GM04504 (cell line): Measurements from ENCODE around the gene NUP37.
"Not testable (repeated sequence)": the region's sequence is repeated elsewhere in the genome, so short reads cannot be mapped to it uniquely, and the experiment has no call there.

Experiments
- DNase-seq: peaks from one replicate; pipeline ENCODE4 v3.0.0-alpha.2; 2012; ENCODE audit warnings: low read depth

The NUP37 gene

DNA sequence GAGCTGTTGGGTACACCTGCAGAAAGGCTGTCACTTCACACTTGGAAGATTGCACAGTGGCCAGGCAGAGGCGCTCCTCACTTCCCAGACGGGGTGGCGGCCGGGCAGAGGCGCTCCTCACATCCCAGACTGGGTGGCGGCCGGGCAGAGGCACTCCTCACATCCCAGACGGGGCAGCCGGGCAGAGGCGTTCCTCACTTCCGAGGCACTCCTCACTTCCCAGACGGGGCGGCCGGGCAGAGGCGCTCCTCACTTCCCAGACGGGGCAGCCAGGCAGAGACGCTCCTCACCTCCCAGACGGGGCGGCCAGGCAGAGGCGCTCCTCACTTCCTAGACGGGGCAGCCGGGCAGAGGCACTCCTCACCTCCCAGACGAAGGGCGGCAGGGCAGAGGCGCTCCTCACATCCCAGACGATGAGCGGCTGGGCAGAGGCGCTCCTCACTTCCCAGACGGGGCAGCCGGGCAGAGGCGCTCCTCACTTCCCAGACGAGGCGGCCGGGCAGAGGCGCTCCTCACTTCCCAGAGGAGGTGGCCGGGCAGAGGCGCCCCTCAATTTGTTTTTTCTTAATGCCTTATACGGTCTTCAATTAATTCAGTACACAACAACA is 30.6 kb downstream of the NUP37 start:
- not testable (repeated sequence) for DNase-seq

DNA sequence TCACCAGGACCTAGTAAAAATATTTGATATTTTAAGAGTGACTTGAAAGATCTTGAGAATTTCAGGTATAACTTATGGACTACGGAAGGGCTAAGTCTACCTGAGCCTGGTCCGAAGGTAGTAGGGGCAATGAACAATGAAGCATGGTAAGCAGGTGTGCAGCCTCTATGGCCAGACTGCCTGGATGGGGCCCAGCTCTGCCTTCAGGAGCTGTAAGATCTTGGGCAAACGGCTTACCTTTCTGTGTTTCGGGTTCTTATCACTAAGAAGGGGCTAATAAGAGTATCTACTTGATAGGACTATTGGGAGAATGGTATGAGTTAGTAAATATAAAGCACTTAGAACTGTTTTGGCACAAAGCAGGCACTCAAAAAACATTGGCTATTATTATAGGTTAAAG is 39.1 kb downstream of the NUP37 start:
- DNase-seq = no peak

DNA sequence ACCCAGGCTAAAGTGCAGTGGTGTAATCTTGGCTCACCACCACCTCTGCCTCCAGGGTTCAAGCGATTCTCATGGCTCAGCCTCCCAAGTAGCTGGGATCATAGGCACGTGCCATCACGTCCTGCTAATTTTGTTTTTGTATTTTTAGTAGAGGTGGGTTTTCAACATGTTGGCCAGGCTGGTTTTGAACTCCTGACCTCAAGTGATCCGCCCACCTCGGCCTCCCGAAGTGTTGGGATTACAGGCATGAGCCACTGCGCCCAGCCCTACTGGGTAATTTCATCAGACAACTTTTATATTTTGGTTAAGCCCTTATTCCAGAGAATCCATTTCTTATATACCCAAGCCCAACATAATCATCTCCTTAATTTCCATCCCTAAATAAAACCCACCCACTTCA is 47.8 kb downstream of the NUP37 start:
- not testable (repeated sequence) for DNase-seq

DNA sequence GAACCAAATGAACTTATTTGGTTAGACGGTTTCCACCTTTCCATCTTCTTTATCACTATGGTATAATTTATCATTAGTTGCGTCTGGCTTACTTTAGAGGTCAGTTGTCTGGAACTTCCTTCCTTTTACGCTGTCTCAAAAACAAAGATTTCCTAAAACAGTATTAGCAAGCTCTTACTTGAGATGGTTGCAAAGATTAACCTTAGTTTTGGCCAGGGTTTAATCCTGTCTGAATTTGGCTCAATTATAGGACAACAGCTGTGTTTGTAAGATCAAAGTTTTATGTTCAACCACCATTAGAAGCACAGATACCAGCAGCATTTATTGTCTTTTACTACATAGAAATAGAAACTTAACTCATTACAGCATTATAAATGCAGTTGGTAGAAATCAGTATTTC is 50.2 kb downstream of the NUP37 start:
- DNase-seq = no peak

DNA sequence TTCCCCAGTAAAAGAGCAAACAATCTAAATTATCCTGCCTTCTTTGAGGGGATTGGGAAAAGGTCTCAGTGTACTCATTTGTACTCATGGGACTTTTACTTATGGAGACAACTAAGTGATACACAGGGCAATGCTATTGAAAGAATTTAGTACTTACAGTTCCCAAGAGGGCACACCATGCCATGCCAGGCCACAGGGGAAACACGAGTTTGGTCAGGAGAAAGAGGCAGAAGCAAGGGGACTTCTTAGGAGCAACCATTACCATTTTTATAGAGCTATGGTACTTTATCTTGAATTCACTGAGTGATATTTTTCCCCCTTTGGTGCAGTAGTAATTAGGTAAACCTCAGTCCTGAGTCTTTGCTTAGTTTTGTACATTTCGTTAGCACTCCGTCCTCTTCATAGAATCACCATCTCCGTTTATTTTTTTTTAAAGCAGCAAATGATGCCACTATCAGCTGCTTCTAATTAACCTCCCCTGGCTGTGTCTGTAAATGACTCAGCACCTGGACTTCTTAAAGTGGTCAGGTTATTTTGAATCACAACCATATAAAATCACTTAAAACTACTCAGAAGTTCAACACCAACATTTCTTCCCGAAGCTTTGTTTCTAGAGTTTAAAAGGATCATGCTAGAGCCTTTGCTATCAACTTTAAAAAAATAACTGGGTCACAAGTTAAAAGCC is 52.2 kb downstream of the NUP37 start:
- DNase-seq = peak; percentile 35

DNA sequence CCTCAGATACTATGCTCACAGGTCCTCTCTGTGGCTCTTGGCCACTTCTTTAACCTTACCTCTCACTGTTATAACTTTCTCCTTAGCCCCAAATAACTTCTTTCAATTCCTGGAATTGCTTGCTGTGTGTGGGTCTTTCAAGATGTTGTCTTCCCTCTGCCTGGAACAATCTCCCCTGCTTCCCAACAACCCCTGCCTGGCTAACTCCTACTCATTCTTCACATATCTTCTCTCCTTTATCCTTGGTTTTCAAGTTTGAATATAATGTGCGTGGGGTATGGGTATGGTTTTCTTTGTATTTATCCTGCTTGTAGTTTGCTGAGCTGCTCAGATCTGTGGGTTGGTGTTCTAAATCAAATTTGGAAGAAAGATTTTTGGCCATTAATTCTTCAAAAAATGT is 55.4 kb downstream of the NUP37 start:
- no peak for DNase-seq

DNA sequence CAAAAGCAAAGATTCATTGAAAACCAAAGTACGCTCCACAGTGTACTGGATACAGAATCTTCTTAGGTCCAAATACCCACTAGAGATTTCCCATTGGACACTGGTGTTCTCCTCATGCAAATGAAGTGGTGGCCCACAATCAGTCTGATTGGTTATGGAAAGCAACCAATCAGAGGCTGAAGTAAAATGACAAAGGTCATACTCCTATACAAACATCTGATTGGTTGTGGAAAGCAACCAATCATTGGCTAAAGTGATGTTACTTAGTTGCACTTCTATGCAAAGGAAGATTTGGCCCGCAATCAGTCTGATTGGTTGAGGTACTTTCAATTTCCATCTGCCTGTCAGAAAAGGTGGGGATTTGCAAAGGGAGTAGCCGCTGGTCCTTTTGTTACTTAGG is 56.8 kb downstream of the NUP37 start:
- DNase-seq = no peak

DNA sequence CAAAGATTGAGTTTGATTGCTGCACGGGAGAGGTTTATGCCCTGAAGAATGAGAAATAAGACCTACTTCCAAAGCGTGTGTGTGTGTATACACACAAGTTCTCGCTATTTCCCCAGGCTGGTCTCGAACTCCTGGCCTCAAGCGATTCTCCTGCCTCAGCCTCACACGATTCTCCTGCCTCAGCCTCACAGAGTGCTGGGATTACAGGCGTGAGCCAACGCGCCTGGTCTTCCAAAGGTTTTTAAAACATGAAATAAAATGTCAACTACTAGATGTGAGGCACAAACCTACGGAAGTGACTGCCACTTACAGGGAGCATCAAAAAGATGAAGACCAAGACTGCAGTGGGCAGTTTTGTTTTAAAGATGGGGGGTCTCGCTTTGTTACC is 57.5 kb downstream of the NUP37 start:
- DNase-seq = no peak

DNA sequence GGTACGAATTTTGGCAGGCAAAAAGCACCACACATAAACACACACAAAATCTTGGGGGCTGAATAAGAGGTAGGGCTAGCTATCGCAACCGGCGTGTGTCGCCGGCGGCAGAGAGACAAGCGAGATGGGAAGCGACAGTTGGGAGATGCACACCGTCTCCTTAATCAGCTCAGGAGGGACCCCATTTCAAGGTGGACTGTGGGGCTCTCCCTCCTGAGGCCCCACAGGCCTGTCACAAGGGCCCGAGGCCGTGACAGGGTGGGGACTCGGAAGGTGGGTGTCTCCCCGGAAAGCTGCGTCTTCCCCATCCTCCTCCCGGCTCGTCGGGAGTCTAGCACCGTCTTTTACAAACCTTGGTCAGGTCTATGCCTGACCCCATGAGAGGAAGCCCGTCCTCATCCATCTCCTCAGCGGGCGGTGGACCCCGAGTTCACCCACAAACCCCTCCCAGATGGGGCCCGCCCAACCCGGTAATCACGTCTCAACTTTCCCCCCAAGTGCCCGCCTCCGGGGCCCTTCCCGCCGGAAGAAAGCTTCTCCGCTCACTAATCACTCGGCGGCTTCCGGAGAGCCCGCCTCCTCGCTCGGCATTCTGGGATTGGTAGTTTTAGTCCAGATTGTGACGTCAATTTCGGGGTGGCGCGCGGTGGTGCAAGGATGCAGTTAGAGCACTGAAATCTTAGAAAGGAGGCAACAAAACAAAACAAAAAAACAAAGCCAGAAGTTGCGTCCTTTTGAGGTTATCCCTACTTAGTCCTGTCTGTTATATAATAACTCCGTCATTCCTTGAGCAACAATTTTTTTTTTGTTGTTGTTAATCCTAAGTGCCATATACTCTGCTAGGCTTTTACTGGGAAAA is 58.1 kb downstream of the NUP37 start, which contains the start of gene WASHC3:
Gene WASHC3 (minus strand): TSS at position 432 of the 859 bp plus-strand sequence. CDS start 29 bp downstream, at position 403.
- peak; percentile 87 for DNase-seq

DNA sequence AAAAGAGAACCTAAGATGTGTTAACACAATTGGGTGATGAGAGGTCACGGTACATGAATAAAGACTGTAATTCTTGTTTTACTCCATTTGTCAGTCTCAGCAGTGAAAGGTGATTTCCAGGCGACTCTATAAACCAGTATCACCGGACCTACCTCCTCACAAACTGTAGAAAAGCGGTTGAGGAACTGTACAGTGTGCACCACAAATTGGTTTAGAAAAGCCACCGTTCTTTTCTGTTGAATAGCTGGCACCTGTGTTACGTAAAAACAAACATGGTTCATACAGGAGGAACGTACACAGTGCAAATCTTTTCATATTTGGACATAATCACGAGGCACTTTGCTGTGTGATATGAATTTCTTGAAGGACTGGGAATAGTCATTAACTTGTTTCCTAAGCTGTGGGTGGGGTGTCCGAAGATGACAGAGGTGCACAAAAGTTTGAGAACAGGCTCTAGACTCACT is 58.8 kb downstream of the NUP37 start:
- DNase-seq = no peak

DNA sequence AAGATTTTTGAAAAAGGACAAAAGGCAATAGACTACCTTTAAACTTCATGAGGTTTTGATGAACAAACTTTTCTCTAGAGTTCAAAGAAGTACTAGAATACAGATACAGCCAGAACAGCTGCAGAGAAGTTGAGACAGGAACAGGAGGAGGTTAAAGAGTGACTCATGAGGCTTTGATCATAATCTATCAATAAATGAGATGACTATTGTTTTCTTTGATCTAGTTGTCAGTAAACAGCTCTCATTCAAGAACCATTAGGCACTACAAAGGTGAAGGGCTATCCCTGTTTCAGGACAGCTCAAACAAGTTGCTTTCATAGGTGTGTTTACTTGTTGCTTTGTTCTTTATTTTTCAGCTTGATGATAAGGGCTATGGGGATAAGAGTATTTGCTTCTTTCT is 60.6 kb downstream of the NUP37 start:
- DNase-seq = no peak

DNA sequence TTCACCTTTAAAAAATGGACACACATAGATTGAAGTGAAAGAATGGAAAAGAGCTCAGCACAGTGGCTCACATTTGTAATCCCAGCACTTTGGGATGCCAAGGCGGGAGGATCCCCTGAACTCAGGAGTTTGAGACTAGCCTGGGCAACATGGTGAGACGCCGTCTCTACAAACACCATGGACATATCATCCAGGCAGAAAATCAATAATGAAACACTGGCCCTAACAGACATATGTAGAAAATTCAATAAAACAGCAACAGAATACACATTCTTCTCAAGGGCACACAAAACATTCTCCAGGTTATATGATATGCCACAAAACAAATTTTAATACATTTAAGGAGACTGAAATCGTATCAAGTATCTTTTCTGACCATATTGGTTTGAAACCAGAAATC is 65.6 kb downstream of the NUP37 start:
- DNase-seq = no peak

DNA sequence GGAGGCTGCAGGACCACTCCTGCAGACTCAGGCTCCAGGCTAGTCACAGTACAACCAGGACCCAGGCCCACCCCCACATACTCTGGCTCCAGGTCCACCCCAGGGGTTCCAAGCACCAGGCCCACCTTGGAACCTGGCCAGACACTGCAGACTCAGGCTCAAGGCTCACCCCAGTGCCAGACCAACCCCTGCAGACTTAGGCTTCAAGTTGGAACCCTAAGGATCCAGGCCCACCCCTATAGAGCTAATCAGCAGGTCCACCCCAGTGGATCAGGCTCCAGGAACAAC is 66.9 kb downstream of the NUP37 start:
- DNase-seq = no peak

DNA sequence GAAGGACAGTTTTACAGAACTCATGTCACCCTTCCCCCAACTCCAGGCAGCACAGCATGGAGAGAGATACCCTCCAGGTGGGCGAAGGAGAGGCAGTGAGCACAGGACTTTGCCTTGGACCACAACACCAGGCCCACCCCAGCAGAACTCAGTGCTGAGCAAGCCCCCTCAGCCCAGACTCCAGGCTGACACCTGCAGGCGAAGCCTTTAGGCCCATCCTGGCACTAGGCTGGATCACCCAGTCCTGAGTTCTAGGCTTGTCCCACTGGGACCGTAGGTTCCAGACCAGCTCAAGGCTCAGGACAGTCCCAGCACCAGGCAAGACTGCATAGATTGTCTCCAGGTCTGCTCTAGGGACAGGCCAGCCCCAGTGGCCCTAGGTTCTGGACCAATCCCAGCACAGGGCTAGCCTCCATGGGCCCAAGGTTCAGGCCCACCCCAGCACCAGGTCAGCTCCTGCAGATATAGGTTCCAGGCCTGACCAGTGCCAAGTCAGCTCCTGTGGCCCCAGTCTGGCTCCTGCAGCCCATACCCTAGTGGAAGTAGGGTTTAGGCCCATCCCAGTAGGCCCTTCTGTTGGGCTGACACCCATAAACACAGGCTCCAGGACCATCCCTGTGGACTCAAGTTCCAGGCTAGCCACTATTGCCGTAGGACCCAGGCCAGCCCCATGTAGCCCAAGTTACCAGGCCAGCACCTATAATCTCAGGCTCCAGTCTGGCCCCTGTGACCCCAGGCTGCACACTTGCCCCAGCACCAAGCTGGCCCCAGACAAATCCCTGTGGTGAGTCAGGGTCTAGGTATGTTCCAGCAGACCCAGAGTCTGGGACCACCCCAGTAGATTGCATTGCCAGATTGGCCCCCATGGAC is 67.5 kb downstream of the NUP37 start:
- no peak for DNase-seq

DNA sequence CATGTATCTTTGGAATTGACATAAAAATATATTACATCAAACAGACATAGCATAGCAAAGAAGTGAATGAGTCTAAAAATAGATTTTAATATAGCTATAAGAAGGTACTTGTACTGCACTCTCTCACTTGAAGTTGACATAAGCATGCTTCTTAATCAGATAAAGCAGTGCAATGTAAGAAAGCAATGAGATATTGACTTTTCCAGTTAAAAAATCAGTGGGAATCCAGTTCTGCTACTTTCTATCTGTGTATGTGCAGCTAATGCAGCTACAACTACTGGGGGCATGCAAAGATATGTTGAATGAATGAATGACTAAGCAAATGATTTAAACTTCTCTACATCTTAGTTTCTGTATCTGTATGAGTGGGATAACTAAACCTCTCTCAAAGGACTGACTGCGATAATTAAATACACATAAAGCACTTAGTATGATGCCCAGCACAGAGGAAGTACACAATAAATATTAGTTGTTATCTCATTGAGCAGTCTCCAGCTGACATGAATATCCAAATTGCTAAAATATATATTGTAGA is 68.4 kb downstream of the NUP37 start:
- no peak for DNase-seq

DNA sequence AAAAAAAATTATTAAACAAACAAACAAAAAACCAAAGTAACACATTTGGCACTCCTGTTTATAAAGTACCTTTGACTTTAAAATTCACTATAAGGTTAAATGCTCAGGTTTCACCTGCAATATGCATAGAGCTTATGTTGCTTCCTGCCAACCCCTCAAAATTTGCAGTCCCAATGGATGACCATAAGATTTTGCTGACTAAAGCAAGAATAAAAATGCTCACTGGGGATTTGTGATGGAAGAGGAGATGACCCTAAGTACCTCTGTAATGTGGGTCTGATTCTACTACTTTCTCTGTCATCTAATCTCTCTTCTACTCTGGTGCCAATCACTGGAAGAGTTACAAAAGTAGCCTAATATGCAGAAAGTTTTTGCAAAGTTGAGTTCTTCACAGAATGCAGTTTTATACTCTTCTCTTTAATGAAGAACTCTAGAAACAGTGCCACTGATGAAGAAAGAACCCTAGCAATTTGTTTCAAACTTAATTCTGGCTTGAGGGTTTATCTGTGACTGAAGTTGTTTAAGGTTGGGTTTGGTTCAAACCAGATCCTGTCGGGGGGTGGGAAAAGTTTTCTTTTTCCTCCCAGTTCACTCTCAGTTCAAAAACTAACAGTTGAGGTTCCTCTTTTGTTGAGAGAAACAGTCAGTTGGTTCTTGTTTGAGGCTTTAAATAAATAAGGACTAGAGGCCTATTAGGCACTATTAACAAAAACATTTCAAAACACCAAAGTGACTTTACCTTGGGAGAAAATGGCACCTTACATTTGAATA is 69.1 kb downstream of the NUP37 start:
- no peak for DNase-seq

DNA sequence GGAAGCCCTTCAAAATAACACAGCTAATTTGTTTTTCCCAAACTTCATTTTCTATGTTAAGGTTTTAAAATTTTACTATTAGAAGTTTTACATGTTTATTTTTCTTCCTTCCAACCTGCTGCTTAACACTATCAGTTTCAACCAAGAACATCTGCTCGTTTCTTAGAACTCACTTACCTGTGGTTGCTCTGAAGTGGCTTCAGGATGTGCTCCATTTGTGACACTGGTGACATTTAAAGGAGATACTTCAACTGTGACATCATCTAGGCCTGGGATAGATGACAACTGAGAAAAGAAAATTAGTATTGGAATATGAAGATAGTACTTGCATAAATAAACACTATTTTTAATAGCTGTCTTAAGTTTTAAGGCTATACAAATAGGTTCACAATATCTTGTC is 76.0 kb downstream of the NUP37 start:
- no peak for DNase-seq

DNA sequence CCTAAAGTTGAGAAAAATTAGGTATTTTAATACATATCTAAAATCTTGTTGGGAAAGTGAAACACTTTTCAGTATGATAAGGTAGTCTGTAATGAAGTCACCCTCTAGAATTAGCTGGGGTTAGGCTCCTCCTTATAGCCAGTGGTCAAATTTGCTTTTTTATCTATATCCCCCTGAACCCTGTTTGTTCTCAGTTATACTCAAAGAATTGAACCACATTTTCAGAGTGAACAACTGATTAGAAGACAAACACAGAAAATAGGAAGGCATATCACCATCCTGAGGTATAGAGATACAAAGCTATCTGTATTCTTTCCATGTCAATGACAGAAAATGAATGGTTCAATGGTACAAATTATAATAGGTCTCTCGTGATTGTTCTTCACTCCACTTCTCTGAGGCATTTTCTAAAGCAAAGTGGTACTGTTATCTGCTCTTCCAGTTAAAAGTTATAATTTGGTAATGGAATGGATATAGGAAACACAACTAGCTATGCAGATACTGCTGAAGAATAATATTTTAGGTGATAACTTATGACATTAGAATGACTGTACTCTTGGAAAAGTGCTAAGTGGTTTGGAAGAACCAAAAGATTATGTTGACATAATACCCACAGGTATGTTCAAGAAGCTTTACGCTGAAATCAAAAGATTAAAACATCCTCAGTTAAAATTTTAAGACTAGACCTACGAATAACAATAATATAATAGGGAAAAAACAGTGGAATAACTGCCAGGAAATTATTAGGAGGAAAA is 85.7 kb downstream of the NUP37 start:
- DNase-seq = no peak

DNA sequence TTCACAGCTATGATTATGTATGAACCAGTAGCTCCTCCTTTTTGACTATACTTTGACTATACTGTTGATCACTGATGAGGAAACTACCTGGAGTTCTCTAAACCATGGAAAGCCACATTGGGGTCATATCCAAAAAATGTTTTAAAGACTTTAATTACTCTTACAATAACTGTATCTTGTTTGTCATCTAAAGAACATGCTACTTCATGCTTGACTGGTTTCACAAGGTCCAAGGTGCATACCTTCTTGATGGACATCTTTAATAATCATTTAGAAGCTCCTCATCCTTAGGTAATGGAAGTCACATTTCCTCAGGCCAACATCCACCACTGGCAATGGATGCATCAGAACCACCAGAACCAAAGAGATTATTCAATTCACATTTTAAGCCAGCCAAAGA is 88.1 kb downstream of the NUP37 start:
- DNase-seq = no peak

DNA sequence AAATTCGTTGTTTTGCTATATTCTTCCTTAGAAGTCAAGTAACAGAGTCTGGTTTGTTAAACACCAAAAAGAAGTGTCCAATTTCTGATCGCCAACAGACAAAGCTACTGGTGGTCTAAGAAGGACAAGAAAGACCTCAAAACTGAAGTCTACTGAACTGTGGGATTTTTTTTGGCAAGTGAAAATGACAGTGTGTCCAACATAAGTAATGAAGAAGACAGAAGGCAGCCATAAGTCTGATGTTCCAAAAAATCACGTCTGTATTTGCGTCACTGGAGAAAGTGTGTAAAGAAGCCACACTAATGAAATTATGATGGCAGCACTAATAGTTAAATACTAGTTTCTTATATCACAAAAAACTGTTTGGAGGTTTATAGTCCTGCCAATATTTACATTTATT is 90.8 kb downstream of the NUP37 start:
- DNase-seq = no peak
